GM23338 (cell line): ENCODE measurements around the gene PRKAR1B. TPM values are rescaled to one million over a fixed set of nuclear protein-coding genes. Genes with fewer than 3 reads are reported as not detected.

Source experiments
- ATAC-seq: fragments of 200-7000 bp; cut with Tn5 transposase; 3 replicates; pipeline ENCODE4 v1.9.1; 2020
- DNase-seq: peaks from one replicate; pipeline ENCODE4 v3.0.0-alpha.2; 2015; ENCODE audit warnings: low spot score
- H2AFZ ChIP-seq: fragments of 200-600 bp; sonication (generic); 2 replicates; pipeline ENCODE4 v1.8.0; 2016; ENCODE audit warnings: antibody characterized with exemption, mild to moderate bottlenecking, moderate library complexity
- H3F3A ChIP-seq: fragments of 200-600 bp; sonication (generic); replicated peaks from 2 replicates; pipeline ENCODE4 v1.8.0; 2017; ENCODE audit warnings: antibody characterized with exemption, mixed run types, low read depth
- H3K27ac ChIP-seq: fragments of 200-600 bp; sonication (generic); 2 replicates; pipeline ENCODE4 v1.6.1; 2016; ENCODE audit warnings: low read depth
- H3K27me3 ChIP-seq: fragments of 200-600 bp; sonication (generic); 2 replicates; pipeline ENCODE4 v1.8.0; 2016; ENCODE audit warnings: mild to moderate bottlenecking, mixed run types, moderate library complexity; ENCODE audit not compliant: insufficient read depth
- H3K36me3 ChIP-seq: fragments of 200-600 bp; sonication (generic); 2 replicates; pipeline ENCODE4 v1.8.0; 2016; ENCODE audit warnings: mild to moderate bottlenecking; ENCODE audit not compliant: insufficient read depth
- H3K4me1 ChIP-seq: fragments of 200-600 bp; sonication (generic); 2 replicates; pipeline ENCODE4 v1.8.0; 2016; ENCODE audit warnings: mild to moderate bottlenecking, moderate library complexity; ENCODE audit not compliant: insufficient read depth
- H3K4me2 ChIP-seq: fragments of 200-600 bp; sonication (generic); 2 replicates; pipeline ENCODE4 v1.7.1; 2017; ENCODE audit warnings: mixed run types
- H3K4me3 ChIP-seq: fragments of 200-600 bp; sonication (generic); 2 replicates; pipeline ENCODE4 v1.6.1; 2016; ENCODE audit warnings: mixed run types
- H3K79me2 ChIP-seq: fragments of 200-600 bp; sonication (generic); replicated peaks from 2 replicates; pipeline ENCODE4 v1.8.0; 2017; ENCODE audit warnings: mild to moderate bottlenecking; ENCODE audit not compliant: insufficient read depth
- H3K9me2 ChIP-seq: fragments of 200-600 bp; sonication (generic); 2 replicates; pipeline ENCODE4 v1.8.0; 2017; ENCODE audit not compliant: insufficient read depth
- H4K20me1 ChIP-seq: fragments of 200-600 bp; sonication (generic); replicated peaks from 2 replicates; pipeline ENCODE4 v1.8.0; 2017; ENCODE audit warnings: mild to moderate bottlenecking; ENCODE audit not compliant: insufficient read depth
- H3K27ac Mint-ChIP-seq: 2 replicates; pipeline ENCODE4 v1.8.0; 2020; ENCODE audit warnings: inconsistent platforms, mild to moderate bottlenecking, moderate library complexity, mixed read lengths
- H3K27me3 Mint-ChIP-seq: 3 replicates; pipeline ENCODE4 v1.8.0; 2022; ENCODE audit warnings: low read depth, mild to moderate bottlenecking, moderate library complexity, mixed read lengths, inconsistent platforms; ENCODE audit not compliant: insufficient read depth, poor library complexity
- H3K36me3 Mint-ChIP-seq: 3 replicates; pipeline ENCODE4 v1.8.0; 2021; ENCODE audit warnings: low read depth, mild to moderate bottlenecking, inconsistent platforms, moderate library complexity, mixed read lengths
- H3K4me1 Mint-ChIP-seq: 3 replicates; pipeline ENCODE4 v1.8.0; 2020; ENCODE audit warnings: mild to moderate bottlenecking, inconsistent platforms, mixed read lengths
- H3K4me3 Mint-ChIP-seq: 3 replicates; pipeline ENCODE4 v1.8.0; 2021; ENCODE audit warnings: moderate library complexity, mild to moderate bottlenecking, inconsistent platforms, mixed read lengths
- H3K9me3 Mint-ChIP-seq: 3 replicates; pipeline ENCODE4 v1.8.0; 2020; ENCODE audit warnings: moderate library complexity, mild to moderate bottlenecking, inconsistent platforms, mixed read lengths
- CREB1 ChIP-seq: fragments of 250-450 bp; sonication (Bioruptor Pico); IDR thresholded peaks from 2 replicates; pipeline ENCODE4 v1.5.0; 2020; ENCODE audit warnings: low read depth, mild to moderate bottlenecking, moderate library complexity
- EZH2 ChIP-seq: fragments of 200-600 bp; sonication (generic); IDR thresholded peaks from one replicate; pipeline ENCODE4 v1.8.0; 2017; ENCODE audit warnings: antibody characterized with exemption, mild to moderate bottlenecking, low read depth; ENCODE audit not compliant: unreplicated experiment
- JUNB ChIP-seq: IDR thresholded peaks from one replicate; pipeline ENCODE4 v1.6.1; 2016; ENCODE audit warnings: antibody characterized with exemption; ENCODE audit not compliant: unreplicated experiment
- POLR2AphosphoS5 ChIP-seq: IDR thresholded peaks from 2 replicates; pipeline ENCODE4 v1.6.1; 2016; ENCODE audit warnings: antibody characterized with exemption, low read depth
- ZNF114 ChIP-seq: fragments of 250-450 bp; sonication (Bioruptor Pico); IDR thresholded peaks from 2 replicates; pipeline ENCODE4 v1.5.0; 2020; ENCODE audit warnings: mild to moderate bottlenecking, moderate library complexity
- polyA plus RNA-seq: library from polyadenylated mRNA; unstranded; fragments of >200 nt; fragmentation: Nextera tagmentation; extraction: Ambion mirVana; gene quantifications from 2 replicates; pipeline ENCODE4 v1.2.1, GENCODE V29; 2016
- total RNA-seq: library from RNA; depleted of rRNA; stranded (reverse); fragments of >200 nt; shearing (Covaris generic); gene quantifications from 2 replicates; pipeline ENCODE4 v1.2.3, GENCODE V29; 2014
- TF ChIP-seq, protein P1 (sequence below): fragments of 250-450 bp; sonication (Bioruptor Pico); IDR thresholded peaks from 2 replicates; pipeline ENCODE4 v1.5.0; 2020; ENCODE audit warnings: mild to moderate bottlenecking, moderate library complexity
- TF ChIP-seq, protein P2 (sequence below), 2 experiments: fragments of 200-600 bp in 1 of 2; sonication (generic) in 1 of 2; conservative IDR thresholded peaks; 2 replicates each; pipeline versions ENCODE4 v1.5.1 to v1.6.1; 2016 to 2017; ENCODE audit warnings: antibody characterized with exemption in 2 of 2, low read depth in 2 of 2, mild to moderate bottlenecking in 2 of 2, moderate library complexity in 1 of 2

PRKAR1B gene
- total and polyA plus RNA-seq, 2 experiments from 2014 or later = 35.7 to 36.7 TPM

DNA sequence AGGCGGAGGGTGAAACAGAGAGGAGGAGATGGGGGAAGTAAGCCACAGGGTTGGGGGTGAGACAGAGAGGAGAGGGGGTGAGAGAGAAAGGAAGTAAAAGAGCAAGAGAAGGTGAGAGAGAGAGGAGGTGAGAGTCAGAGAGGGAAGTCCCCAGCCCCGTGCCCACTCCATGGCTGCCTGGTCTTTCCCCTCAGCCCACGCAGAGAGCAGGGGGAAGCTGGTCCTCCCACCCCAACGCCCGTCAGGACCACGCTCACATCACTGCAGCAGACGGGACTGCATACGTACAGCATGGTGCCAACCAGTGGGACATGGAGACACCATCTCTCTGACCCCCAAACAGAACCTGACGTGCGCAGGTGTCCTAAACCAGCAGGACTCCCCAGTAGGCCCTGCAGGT lies 195.3 kb downstream of the PRKAR1B start (continued):
- TF ChIP-seq, protein P1, sequence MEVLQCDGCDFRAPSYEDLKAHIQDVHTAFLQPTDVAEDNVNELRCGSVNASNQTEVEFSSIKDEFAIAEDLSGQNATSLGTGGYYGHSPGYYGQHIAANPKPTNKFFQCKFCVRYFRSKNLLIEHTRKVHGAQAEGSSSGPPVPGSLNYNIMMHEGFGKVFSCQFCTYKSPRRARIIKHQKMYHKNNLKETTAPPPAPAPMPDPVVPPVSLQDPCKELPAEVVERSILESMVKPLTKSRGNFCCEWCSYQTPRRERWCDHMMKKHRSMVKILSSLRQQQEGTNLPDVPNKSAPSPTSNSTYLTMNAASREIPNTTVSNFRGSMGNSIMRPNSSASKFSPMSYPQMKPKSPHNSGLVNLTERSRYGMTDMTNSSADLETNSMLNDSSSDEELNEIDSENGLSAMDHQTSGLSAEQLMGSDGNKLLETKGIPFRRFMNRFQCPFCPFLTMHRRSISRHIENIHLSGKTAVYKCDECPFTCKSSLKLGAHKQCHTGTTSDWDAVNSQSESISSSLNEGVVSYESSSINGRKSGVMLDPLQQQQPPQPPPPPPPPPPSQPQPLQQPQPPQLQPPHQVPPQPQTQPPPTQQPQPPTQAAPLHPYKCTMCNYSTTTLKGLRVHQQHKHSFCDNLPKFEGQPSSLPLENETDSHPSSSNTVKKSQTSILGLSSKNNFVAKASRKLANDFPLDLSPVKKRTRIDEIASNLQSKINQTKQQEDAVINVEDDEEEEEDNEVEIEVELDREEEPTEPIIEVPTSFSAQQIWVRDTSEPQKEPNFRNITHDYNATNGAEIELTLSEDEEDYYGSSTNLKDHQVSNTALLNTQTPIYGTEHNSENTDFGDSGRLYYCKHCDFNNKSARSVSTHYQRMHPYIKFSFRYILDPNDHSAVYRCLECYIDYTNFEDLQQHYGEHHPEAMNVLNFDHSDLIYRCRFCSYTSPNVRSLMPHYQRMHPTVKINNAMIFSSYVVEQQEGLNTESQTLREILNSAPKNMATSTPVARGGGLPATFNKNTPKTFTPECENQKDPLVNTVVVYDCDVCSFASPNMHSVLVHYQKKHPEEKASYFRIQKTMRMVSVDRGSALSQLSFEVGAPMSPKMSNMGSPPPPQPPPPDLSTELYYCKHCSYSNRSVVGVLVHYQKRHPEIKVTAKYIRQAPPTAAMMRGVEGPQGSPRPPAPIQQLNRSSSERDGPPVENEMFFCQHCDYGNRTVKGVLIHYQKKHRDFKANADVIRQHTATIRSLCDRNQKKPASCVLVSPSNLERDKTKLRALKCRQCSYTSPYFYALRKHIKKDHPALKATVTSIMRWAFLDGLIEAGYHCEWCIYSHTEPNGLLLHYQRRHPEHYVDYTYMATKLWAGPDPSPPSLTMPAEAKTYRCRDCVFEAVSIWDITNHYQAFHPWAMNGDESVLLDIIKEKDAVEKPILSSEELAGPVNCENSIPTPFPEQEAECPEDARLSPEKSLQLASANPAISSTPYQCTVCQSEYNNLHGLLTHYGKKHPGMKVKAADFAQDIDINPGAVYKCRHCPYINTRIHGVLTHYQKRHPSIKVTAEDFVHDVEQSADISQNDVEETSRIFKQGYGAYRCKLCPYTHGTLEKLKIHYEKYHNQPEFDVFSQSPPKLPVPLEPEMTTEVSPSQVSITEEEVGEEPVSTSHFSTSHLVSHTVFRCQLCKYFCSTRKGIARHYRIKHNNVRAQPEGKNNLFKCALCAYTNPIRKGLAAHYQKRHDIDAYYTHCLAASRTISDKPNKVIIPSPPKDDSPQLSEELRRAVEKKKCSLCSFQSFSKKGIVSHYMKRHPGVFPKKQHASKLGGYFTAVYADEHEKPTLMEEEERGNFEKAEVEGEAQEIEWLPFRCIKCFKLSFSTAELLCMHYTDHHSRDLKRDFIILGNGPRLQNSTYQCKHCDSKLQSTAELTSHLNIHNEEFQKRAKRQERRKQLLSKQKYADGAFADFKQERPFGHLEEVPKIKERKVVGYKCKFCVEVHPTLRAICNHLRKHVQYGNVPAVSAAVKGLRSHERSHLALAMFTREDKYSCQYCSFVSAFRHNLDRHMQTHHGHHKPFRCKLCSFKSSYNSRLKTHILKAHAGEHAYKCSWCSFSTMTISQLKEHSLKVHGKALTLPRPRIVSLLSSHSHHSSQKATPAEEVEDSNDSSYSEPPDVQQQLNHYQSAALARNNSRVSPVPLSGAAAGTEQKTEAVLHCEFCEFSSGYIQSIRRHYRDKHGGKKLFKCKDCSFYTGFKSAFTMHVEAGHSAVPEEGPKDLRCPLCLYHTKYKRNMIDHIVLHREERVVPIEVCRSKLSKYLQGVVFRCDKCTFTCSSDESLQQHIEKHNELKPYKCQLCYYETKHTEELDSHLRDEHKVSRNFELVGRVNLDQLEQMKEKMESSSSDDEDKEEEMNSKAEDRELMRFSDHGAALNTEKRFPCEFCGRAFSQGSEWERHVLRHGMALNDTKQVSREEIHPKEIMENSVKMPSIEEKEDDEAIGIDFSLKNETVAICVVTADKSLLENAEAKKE (CRISPR knock-in tag) = no peak
- TF ChIP-seq, protein P2, sequence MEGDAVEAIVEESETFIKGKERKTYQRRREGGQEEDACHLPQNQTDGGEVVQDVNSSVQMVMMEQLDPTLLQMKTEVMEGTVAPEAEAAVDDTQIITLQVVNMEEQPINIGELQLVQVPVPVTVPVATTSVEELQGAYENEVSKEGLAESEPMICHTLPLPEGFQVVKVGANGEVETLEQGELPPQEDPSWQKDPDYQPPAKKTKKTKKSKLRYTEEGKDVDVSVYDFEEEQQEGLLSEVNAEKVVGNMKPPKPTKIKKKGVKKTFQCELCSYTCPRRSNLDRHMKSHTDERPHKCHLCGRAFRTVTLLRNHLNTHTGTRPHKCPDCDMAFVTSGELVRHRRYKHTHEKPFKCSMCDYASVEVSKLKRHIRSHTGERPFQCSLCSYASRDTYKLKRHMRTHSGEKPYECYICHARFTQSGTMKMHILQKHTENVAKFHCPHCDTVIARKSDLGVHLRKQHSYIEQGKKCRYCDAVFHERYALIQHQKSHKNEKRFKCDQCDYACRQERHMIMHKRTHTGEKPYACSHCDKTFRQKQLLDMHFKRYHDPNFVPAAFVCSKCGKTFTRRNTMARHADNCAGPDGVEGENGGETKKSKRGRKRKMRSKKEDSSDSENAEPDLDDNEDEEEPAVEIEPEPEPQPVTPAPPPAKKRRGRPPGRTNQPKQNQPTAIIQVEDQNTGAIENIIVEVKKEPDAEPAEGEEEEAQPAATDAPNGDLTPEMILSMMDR (conservative IDR thresholded peaks at IDR 0.05; ENCODE audit: low read depth in 2 of 2) = no peak
- TF ChIP-seq POLR2AphosphoS5 (no peak), ZNF114 (CRISPR knock-in tag) (no peak), JUNB (no peak)

DNA sequence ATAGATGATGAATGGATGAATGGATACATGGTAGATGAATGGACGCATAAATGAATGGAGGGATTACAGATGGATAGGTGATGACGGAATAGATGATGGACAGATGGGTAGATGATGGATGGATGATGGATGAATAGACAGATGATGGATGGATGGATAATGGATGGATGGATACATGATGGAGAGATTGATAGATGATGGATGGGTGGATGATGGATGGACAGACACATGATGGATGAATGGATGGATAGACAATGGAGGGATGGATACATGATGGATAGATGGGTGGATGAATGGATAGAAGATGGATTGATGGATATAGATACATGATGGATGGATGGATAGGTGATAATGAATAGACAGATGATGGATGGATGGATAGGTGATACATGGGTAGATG lies 198.6 kb downstream of the PRKAR1B start:
- Histone ChIP-seq H3K4me3 (no peak overlapping the region), H3K9me2 (peaks cover 7% of the 10 kb centered on the region; the same call in 1 of the 2 replicates), H3K4me1 (no peaks in the 10 kb centered on the region), H3K27ac (no peak overlapping the region), H3F3A (no peaks in the 10 kb centered on the region), H4K20me1 (no peaks in the 10 kb centered on the region; the same call in 1 of the 2 replicates), H3K4me2 (no peak overlapping the region), H3K27me3 (peaks cover 17% of the 10 kb centered on the region), H2AFZ (no peak overlapping the region), H3K36me3 (no peaks in the 10 kb centered on the region), H3K79me2 (no peaks in the 10 kb centered on the region)
- peaks cover 15% of the 10 kb centered on the region for H3K27me3 Mint-ChIP-seq
- no peak for ATAC-seq
- no peaks in the 10 kb centered on the region; the same call in 2 of the 3 replicates for H3K36me3 Mint-ChIP-seq
- no peak overlapping the region for H3K4me3 Mint-ChIP-seq
- H3K27ac Mint-ChIP-seq = no peak overlapping the region
- no peak for DNase-seq
- no peaks in the 10 kb centered on the region for H3K9me3 Mint-ChIP-seq
- H3K4me1 Mint-ChIP-seq = peaks cover 3% of the 10 kb centered on the region; the same call in 1 of the 3 replicates
- TF ChIP-seq EZH2 (no peak), CREB1 (CRISPR knock-in tag) (no peak)
- TF ChIP-seq, protein P1 (CRISPR knock-in tag) = no peak
